Lower leg skin (tissue), 3 donors: ENCODE measurements around the gene GABBR2.

Source experiments
- CTCF ChIP-seq, 3 donors: fragments of 450-650 bp; IDR thresholded peaks; one replicate each; pipeline ENCODE4 v1.5.1; 2016; ENCODE audit warnings: antibody characterized with exemption in 3 of 3, mild to moderate bottlenecking in 3 of 3, moderate library complexity in 2 of 3
- POLR2A ChIP-seq, 2 donors: fragments of 450-650 bp; IDR thresholded peaks; one replicate each; pipeline ENCODE4 v1.6.1; 2016 to 2017; ENCODE audit warnings: antibody characterized with exemption in 2 of 2, mild to moderate bottlenecking in 1 of 2, moderate library complexity in 1 of 2

DNA sequence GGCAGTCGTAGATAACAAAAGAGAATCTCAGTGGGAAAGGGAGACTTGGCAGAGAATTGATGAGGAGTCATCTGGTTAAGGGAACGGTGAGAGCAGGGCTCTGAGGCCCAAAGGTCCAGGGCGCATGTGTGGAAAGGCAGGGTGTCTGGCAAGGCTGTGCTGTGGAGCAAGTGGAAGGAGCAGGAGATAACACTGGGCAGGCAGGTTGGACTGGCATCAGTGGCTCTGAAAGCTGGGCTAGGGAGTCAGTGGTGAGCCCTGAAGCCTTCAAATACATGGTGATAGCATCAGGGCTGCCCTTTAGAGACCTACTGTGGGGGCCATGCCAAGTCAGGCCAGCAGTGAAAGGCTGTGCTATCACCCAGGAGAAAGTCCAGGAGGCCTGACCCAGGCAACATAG lies 131.3 kb downstream of the GABBR2 start:
- no peak for TF ChIP-seq POLR2A (IDR thresholded peaks at IDR 0.05)
- no peak for TF ChIP-seq CTCF (IDR thresholded peaks at IDR 0.05)
